Renal pelvis (tissue), 4 donors: ENCODE data around the gene UNC5C. TPM values are rescaled to one million over a fixed set of nuclear protein-coding genes. Genes with fewer than 3 reads are reported as not detected.
"Not testable (repeated sequence)": the region's sequence is repeated elsewhere in the genome, so short reads cannot be mapped to it uniquely, and the experiment has no call there.

Source experiments
- DNase-seq: peaks from one replicate; pipeline ENCODE4 v3.0.0-alpha.2; 2013
- polyA plus RNA-seq, 3 donors: library from polyadenylated mRNA; unstranded; fragments of 120-200 nt; gene quantifications; one replicate each; pipeline ENCODE4 v1.2.1, GENCODE V29; 2013; ENCODE audit not compliant: insufficient read length in 3 of 3

Gene UNC5C
- polyA plus RNA-seq, 3 donors = 33.3 to 42.0 (median 39.6) TPM

DNA sequence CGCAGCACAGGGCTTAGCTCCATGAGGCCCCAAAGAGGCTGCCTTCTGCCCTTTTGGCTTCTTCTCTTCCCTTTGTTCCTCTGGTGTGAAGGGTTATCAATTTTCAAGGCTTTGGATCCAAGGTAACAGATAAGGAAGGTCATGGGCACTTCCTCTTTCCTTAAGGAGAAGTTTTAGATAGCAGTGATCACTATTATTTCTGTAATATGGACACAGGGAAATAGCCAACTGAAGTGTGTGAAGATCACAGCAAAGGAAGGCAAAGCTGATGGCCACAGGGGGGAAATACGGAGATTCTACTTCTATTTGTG is 366.8 kb downstream of the UNC5C start:
- DNase-seq = no peak

- no peak for DNase-seq
Measured at GRCh38 chr4:95181243-95181995, 367.4 kb downstream of the UNC5C start.

DNA sequence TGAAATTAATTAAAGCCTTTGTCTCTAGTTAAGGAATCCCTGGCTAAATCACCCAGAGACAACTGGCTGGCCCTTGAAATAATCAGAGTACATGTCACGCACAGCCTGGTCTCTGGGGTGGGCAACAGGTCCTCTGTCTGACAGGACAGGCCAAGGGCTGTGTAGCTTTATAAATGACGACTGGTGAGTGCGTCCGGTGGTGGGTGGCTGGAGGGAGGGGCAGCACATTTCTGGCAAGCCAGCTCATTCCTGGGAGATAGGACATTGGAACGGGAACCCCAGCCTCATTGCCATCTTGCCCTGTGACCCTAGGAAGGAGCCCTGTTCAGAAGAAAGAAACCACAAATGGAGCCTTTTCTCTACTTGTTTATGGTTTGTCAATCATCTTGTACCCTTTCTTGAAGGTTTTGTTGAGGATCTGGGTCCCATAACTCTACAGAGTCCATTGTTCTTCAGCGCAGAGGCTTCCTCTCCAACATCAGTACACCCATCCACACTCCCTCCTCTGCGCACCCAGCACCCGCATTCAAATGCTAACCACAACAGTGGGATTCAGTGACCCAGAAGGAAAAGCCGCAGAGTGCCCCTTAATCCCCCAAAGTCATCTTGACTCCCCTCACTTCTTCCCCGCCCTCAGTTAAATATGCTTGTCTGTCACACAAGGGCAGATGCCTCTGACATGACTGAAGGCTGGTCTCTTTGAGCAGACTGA is 368.1 kb downstream of the UNC5C start:
- no peak for DNase-seq

GRCh38 chr4:95178938-95179337 is 369.8 kb downstream of the UNC5C start:
- no peak for DNase-seq

GRCh38 chr4:95171377-95171776 is 377.4 kb downstream of the UNC5C start:
- DNase-seq = not testable (repeated sequence)

DNA sequence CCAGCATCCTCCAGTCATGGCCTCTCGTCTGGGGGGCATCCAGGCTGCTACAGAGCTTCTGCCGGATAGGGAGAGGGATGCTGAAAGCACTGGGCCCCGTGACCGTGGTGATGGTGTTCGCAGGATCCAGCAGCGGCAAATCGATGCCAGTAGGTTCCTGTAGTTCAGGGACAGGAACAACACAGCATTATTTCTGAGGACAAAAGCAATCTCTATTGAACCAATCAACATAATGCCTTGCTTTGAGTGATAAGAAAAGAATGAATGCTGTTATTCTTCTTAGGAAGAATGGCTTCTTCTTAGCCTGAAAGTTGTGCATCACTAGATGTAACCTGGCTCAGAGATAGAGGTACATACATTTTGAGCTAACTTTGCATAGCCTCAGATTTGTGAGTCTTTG is 378.6 kb downstream of the UNC5C start:
- no peak for DNase-seq

GRCh38 chr4:95167805-95168204 is 381.0 kb downstream of the UNC5C start:
- DNase-seq = no peak

GRCh38 chr4:95165926-95166524 is 382.7 kb downstream of the UNC5C start:
- DNase-seq = peak; percentile 71

GRCh38 chr4:95162867-95163266 is 385.9 kb downstream of the UNC5C start:
- no peak for DNase-seq

DNA sequence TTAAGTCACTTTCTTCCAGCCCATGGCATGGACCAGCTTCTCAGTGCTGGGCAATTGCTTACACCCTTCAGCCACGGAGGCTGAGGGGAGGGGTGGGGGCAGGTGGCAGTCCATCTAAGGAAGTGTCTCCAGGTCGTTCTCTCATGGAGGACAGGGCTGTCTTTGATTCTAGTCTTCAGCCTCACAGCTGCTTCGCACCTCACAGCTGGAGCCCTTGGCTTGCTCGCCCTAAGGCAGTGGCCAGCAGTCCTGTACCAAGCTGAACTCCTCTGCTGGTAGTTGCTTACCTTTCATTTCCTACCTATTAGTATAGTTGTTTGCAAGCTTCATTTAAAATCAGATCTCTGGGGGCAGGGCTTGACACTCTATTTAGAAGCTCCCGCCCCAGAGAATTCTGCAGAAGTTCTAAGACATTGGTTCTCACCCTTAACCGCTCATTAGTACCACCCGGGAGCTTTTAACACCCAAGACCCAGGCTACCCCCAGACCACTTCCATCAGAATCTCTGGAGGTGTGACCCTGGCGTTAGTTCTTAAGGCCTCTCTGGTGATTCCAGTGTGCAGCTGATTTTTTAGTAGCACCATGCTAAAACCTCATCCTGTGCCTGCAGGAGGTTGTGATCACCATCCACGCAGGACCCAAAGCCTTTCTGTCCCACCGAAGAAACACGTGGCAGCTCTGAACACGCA is 386.8 kb downstream of the UNC5C start:
- no peak for DNase-seq

- no peak for DNase-seq
Measured at GRCh38 chr4:95159384-95159783, 389.4 kb downstream of the UNC5C start.

DNA sequence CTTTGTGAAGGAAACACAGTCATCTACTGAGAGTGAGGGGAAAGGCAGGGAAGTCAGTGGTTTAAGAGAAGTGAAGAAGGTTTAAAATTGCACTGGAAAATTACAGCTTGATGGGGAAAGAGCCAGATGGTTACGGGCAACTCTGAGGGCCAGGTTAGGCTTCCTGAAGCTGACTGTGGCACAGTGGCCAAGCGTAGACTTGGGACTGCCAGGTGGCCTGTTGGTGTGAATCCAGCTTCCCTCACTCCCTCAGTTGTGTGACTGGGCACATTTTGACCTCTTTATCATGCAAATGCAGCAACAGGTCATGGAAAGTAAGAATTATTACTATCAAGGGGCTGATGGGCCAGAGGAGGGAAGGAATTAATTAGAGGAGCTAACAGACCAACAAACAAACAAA is 390.1 kb downstream of the UNC5C start:
- DNase-seq = no peak

GRCh38 chr4:95158045-95158444 is 390.7 kb downstream of the UNC5C start:
- DNase-seq = no peak

DNA sequence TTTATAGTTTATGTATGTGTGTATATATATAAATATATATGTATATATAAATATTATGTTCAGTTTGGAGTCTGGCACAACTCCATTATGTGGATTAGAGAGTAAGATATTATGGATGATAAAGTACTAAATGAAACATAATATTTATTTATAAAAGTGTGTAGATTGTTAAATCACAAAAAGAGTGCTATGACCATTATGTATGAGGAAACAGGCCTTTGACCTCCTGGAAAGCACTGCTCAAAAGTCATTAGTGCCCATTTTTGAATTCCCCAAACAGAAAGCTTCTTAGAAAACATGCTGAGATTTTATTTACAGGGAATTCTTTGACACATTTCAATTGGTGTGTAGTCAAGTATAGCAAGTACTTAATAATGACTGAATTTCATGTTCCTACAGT is 391.2 kb downstream of the UNC5C start:
- no peak for DNase-seq

DNA sequence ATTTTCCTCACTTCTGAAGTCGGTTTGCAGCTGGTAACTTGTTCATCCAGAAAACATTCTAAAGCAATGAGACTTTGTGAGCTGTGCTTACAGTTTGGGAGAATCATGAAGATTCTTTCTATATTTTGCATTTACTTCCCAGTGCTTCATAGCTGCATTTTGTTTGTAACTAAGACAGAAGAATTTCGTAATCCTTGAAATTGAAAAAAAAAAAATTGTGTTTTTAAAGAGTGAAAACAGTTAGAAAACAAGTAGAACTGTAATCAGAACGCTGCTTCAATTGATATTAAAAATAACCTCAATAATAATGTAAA is 392.4 kb downstream of the UNC5C start:
- DNase-seq = no peak

DNA sequence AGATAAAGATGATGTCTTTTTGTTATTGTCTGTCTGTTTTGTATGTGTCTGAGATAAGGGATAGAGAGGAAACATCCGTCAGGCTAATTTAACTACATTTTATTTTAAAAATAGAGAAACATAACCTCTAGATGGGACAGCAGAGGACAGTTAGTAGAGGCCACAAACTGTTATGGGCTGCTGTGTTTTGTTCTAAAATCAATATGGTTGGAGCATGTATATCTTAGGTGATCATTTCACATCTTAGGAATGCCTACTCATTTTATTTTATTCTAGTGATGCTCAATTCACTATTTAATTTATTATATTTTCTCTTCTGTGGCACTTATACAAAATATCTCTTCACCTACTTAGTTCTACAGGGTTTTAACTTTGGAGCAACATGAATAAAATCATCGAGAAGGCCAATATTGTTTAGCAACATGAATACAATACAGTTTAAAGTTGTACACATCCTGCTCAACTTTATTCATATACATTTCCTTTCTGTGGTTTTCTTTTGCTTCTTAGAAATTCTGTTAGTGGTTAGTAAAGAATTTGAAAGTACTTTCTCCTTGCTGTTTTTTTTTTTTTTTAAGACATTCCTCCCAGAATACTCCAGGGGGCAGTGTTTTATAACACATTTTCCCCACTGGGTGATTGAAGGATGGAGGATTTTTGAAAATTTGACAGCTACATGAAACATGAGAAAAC is 392.9 kb downstream of the UNC5C start:
- DNase-seq = no peak

GRCh38 chr4:95153182-95153581 is 395.6 kb downstream of the UNC5C start:
- DNase-seq = no peak

GRCh38 chr4:95151255-95151654 is 397.5 kb downstream of the UNC5C start:
- DNase-seq = no peak

- DNase-seq = peak; percentile 40
Measured at GRCh38 chr4:95142932-95143331, 405.8 kb downstream of the UNC5C start.

- no peak for DNase-seq
Measured at GRCh38 chr4:95141361-95141760, 407.4 kb downstream of the UNC5C start.

GRCh38 chr4:95139424-95139823 is 409.3 kb downstream of the UNC5C start:
- not testable (repeated sequence) for DNase-seq

- not testable (repeated sequence) for DNase-seq
Measured at GRCh38 chr4:95134016-95134415, 414.8 kb downstream of the UNC5C start.
